ENCODE measurements around the gene TMBIM6.
A peak's percentile ranks its signal among the peaks of the same experiment; 100 is the strongest.
"Not testable (repeated sequence)": the region's sequence is repeated elsewhere in the genome, so short reads cannot be mapped to it uniquely, and the experiment has no call there.

Gene TMBIM6

DNA sequence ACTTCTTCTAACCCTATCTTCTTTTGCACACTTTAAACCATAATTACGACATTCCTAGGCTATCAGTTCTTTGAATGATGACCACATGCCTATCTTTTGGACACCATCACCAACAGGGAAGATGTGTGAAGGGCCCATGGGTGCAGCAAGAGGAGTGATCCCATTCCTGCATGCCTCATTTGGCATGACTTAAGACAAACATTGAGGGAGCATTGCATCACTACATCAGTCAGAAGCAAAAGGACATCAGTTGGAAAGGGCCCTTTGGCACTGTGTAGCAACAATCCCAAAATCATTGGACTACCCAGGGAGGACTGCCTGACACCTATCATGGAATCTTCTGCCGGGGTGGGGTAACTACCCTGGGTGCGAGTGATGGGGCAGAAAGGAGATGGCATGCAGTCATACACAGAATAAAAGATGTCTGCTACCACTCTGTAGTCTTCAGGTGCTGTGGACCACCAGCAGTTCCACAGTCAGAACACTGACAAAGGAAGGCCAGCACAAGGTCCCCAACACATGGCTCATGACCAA is 10.7 kb upstream of the TMBIM6 start:
- DNase-seq, result no peak

DNA sequence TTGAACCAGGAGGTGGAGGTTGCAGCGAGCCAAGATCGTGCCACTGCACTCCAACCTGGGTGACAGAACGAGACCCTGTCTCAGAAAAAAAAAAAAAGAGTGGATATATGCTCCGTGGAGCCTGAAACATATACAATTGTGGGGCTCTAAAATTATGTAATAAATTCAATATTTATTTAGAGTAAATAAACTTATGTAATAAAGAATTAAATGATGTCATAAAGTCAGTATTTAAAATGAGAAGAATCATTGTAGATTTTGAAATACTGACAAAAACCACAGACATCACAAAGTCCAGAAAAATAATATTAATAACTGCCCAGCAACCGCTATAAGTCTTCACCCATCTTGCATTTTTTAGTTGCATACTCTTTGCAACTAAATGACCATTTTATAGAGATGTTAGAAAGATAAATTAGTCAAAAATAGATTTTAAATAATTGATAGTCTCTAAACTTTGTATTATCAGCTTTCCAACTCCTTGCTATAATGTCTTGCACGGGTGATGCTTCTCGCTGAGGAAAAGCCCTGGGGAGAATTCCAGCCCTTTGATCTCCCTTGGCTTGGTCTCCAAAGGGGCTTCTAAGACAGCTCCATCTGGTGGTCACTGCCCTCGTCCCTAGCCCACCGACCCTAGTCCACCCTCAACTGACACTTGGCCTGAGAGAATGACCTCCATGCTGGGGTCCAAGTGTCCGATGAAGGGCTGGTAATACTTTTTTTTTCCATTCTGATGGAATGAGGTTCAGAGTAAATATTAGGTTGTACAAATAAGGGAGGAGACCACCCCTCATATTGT is 7.9 kb upstream of the TMBIM6 start:
- no peak for DNase-seq

DNA sequence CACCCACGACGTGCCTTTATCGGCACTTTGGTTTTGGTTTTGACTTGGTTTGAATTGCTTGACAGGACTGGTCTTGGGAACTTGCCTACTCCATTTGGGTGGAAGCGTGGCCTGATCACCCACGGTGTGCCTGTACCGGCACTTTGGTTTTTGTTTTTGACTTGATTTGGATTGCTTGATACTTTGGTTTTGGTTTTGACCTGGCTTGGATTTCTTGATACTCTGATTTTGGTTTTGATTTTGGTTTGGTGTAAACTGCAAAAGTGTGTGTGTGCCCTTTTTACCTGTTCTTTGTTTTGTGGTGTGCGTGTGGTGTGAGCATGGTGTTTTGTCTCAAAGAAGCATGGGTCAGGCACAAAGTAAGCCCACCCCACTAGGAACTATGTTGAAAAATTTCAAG is 6.5 kb upstream of the TMBIM6 start:
- not testable (repeated sequence) for DNase-seq

DNA sequence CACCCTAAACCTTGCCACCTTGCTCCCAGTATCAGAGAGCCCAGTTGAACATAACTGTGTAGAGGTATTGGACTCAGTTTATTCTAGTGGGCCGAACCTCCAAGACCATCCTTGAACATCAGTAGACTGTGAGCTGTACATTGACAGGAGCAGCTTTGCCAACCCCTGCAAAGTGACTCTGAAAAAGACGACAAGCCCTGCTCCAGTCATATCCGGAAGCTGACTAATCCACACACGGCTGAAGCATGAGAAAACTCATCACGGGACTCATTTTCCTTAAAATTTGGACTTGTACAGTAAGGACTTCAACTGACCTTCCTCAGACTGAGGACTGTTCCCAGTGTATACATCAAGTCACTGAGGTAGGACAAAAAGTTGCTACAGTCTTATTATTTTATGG is 2.6 kb upstream of the TMBIM6 start:
- DNase-seq, result not testable (repeated sequence)

DNA sequence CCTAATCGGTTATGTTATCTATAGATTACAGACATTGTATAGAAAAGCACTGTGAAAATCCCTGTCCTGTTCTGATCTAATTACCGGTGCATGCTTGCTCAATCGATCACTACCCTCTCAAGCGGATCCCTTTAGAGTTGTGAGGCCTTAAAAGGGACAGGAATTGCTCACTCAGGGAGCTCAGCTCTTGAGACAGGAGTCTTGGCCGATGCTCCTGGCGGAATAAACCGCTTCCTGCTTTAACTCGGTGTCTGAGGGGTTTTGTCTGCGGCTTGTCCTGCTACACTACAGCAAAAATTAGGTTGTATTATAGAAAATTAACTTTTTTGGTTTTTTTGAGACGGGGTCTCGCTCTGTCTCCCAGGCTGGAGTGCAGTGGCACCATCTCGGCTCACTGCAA is 1.1 kb upstream of the TMBIM6 start:
- not testable (repeated sequence) for DNase-seq

DNA sequence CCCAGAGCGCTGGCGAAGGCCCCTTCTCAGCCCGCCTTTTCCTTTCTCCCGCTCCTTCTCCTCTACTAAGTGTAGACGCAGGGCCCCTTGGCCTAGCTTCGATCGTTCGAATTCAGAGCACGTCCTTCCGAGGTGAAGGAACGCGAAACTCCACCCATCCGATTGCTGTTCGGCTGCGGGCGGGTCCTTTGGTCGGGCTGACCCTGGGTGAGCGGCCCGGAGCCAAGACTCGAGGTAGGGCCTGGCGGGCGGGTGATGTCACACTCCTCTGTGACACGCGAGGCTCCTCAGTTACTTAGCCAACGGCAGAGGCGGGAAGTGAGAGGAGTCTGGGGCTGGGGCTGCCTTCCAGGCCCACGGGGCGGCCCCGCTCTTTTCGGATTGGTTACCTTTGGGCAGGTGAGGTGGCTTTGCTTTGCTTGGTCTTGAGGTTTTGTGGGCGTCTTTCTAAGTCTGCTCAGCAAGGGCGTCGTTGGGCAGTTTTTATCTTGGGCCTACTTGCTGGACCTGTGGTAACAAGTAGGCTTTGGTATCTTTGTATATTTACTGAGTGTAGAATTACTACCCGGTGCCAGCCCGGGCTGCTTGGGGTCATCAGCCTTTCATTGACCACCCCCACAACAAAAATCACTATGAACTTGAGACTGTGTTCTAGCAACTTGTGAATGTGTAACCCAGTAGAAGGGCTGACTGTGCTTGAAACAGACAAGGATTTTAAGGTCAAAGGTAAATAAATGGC is 694 bp downstream of the TMBIM6 start:
- DNase-seq, result peak; percentile 74 to 75

DNA sequence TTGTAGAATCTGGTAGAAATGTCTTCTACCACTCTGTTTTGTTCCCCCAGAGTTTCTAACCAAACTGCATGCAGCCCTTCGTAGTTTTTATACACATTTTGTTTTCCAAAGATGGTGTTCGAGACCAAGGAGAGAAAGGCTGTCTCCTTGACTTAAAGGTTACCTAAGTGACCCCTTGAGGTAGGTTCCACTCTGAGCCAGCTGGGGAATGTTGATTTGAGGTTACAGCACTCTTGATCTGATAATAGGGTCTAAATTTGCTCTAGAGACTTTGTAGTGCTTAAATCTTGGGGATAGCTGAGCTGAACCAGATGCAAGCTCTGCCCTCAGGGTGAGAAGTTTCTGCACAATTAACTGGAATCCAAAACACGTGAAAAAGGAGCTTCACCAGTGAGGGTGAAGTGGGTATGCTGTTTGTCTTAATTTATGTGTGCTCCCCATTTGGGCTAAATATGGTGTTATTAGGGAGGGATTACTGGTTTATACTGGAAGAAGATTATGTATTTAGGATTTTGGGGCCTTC is 3.1 kb downstream of the TMBIM6 start:
- DNase-seq, result no peak

DNA sequence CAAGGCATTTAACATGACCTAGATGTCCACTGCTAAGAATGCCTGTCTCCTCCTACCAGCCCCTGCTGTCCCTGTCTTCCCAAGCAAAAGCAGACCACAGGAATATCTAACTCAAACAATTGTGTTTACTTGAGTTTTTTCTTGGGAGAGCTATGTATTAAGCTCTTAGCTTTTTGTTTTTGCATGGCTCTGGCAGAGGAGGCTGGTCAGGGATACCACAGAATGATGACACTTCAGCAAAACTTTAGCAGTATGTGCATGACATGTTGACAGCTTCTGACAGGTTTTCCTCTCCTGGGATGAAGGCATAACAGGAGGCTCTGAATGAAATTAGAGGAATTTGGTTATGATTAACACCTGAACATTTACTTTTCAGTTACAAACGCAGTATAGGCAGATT is 6.9 kb downstream of the TMBIM6 start:
- no peak for DNase-seq

DNA sequence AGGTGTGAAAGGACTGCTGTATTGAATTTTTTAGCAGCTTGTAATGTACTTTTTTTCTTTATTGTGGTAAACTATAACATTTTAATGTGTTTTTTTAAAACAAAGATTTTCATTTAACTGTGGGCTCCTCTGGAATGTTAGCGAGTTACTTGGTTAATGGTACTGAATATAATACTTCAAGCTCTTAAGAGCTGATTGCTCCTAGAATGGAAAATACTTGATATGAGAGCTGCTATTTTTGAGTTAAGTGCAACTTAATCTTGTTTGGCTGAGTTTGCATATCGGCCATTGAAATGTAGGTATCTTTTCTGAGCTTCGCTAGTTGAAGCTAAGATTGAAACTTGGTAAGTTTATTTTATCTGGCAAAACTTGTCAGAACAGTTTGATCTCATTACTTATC is 7.4 kb downstream of the TMBIM6 start:
- no peak for DNase-seq

DNA sequence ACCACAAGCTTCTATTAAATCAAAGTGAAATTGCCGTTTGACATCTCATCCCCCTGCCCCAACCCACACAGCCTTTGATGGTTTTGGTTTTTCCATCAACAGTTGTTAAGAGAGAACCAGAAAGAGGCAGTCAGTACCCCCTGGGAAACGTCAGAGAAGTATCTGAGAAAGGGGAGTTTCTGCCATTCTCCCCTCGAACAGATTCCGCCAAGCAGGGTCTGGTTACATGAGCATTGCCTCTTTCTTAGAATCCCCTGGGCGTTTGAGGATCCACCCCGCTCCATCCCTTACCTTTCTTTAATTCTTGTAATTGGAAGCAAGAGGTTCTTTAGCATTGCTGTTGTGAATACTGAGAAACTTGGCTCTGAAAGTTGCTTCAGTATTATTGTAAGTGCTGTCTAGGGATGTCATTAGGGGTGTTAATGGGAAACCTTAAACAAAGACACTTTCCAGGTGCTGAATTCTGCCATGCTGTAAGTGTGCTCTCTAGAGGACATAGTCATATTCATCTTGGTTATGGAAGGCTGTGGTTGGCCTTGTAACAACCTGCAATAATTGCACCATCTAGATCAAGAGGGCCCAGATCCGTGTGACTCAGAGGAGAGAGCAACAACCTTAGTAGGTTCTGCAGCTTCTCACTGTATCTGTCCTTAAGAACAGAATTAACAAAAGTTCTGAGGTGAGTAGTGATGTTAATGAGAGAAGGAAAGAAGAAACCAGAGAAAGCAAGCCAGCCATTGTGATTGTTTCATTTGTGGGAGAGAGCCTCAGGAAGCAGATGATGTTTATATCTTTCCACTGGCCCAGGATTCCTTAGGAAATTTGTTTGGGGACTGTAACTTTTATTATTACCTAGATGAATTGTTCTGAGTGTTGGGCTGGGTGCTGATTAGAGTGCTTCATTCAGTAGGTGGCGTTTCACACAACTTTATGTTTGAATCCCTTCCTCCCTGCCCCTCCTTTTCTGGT is 9.0 kb downstream of the TMBIM6 start:
- DNase-seq, result peak; percentile 37 to 46

DNA sequence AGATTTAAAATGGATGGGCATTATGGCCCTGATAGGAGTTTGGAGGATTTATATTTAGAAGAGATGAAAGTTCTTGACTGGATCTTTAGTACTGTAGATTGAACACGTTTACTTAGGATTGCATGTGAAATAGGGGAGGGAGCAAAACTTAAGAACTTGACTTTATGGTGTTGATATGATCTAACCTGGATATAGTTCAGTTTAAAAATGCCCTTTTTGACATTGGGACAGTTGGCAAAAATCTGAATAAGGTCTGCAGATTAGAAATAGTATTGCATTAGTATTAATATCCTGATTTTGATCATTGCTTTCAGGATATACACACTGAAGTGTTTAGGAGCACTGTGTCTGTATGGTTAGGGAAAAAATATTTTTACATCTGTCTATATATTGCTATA is 9.6 kb downstream of the TMBIM6 start:
- DNase-seq, result no peak

DNA sequence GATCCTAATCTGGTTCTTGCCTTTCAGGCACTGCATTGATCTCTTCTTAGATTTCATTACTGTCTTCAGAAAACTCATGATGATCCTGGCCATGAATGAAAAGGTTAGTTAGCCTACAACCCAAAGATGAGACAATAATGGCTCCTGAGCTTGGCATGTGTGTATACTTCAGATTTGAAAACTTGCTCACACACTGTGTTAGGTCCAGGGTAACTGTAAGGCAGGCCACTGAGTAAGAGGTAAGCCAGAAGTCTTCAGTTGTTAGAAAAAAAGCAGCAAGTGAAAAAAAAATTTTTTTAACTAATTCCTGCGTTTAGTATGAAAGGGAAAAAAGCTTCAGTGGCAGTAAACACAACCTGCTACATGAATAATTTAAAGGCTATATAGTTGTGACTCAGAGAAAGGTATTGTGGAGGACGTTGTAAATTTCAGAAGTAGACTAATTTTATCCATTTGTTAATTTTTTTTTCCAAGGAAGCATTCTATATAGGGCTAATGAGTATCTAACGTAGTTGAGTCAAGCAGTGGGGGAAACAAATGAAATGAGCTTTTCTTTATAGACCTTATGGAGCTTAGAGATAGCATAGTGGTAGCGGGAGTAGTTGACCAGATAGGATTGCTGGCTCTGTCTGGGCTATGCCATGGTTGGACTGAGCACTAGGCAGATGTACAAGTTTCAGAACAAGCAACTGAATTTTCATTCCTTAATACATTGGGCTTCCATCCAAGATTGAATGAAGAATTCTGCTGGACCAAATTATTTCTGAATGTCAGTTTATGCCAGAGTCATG is 20.5 kb downstream of the TMBIM6 start:
- DNase-seq, result no peak

DNA sequence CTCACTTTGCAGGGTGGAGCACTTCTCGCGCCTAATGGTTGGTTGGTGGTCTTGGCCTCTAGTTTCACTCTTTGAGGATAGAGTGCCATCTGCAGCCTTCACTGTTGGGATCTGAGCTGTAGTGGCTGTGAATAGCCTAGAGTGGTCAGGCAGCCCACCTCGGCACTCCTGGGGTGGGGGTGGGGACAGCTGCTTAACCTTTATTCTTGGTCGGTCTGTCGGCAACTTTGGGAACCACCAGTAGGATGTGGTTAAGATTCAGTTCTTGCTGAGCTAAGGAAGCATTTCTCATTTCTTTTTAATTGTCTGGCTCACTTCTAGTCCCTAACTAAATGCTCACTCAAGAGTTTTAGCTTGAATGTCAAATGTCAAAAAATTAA is 21.1 kb downstream of the TMBIM6 start:
- no peak for DNase-seq

DNA sequence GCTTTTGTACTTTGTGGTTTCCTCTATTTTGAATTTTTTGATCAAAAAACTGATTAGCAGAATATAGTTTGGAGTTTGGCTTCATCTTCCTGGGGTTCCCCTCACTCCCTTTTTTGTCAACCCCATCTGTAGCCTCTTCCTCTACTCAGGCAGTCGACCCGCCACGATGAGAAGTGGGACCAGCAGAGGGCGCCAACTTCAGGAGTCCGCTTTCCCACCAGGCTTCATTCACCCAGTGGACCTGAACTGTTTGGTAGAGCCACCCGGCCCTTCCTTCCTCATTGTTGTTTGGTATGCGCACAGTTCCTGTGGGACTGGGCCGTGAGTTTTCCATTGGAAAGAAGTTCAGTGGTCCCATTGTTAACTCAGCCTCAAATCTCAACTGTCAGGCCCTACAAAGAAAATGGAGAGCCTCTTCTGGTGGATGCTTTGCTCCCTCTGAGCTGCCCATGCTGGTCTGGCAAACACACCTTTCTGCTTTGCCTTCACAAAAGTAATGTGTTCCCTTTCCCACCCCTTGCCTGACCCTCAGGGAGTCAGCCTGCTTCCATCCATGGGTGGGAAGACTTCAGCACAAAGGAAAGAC is 21.7 kb downstream of the TMBIM6 start:
- DNase-seq, result peak; percentile 79 to 84

DNA sequence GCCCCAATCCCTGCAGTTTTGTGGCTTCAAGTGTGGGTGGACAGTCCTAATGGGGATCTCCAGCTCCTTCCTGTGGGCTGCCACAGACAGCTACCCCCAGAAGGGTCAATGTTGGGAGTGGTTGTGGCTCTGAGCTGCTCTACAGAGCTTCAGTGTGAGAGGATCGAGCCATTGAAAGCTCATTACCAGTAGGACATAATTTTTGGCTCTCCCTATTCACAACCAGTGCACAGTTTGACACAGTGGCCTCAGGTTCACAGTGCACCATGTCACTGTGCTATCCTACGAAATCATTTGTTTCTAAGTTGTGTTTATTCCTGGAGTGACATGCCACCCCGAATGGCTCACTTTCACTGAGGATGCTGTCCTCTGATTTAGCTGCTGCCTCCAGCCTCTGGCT is 22.8 kb downstream of the TMBIM6 start:
- no peak for DNase-seq

DNA sequence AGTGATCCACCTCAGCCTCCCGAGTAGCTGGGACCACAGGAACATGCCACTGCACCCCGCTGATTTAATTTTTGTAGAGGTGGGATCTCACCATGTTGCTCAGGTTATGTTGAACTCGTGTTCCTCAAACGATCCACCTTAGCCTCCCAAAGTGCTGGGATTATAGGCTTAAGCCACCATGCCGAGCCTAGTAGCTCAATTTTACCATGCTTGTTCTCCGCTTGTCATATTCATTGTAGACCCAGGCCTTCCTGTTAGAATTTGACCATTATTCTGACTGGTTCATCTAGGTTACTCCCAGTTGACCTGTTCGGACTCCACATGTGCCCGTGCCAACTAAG is 24.7 kb downstream of the TMBIM6 start:
- no peak for DNase-seq

DNA sequence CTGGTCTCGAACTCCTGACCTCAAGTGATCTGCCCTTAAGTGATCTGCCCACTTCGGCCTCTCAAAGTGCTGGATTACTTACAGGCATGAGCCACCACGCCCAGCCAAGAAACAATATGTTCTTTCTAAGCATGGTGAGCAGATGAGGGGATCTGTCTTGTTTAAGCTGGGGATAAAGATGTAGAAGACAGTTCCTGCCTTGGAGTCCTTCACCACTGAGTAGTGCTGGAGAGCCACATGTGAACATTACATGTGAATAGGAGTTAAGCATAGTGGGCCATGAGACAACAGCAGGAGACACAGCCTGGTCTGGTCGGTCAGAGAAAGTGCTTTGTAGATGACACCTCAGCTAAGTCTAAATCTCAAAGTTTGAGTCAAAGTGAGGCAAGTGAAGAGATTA is 26.0 kb downstream of the TMBIM6 start:
- DNase-seq, result no peak

DNA sequence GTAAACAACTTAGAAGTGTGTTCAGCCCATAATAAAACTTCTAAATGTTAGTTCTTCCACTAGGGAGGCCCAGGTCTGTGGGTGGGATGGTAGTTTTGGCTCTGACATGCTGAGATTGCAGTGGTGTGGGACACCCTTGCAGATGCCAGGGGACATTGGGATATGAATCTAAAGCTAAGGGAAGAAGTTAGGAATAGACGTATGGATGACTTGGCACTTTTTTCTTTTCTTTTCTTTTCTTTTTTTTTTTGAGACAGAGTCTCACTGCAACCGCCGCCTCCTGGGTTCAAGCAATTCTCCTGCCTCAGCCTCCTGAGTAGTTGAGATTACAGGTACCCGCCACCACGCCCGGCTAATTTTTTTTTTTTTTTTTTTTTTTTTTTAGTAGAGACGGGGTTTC is 31.7 kb downstream of the TMBIM6 start:
- not testable (repeated sequence) for DNase-seq

DNA sequence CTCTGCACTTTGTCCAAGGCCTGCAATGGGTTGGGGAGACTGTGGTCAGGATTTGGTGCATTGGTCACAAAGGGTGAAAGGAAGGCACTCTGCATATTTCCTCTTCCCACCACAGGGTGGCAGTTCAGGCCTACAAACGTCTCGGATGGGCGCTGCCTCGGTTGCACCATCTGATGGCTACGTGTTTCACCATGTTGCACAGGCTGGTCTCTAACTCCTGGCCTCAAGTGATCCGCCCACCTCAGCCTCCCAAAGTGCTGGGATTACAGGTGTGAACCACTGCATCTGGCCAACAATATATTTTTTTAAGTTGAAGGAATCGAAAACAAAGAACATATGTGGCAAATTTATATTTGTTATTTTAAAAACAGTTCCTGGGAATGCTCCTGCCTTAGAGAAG is 35.1 kb downstream of the TMBIM6 start:
- DNase-seq, result peak; percentile 47 to 56

DNA sequence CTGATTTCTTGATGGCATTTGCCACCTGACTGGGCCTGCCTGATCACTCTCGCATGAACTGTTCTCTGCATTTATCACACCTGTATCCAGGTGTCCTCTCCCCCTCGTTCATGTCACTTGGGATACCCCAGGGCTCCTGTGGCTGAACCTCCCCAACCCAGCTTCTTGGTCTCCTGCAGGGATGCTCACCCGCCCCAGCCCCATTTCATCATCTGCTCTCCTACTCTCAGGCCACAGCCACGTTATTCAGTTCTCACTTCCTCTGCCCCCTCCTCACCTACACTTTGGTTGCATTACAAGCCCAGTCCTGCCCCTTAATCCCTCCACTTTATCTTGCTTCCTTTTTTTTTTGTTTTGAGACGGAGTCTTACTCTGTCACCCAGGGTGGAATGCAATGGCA is 35.5 kb downstream of the TMBIM6 start:
- no peak for DNase-seq

DNA sequence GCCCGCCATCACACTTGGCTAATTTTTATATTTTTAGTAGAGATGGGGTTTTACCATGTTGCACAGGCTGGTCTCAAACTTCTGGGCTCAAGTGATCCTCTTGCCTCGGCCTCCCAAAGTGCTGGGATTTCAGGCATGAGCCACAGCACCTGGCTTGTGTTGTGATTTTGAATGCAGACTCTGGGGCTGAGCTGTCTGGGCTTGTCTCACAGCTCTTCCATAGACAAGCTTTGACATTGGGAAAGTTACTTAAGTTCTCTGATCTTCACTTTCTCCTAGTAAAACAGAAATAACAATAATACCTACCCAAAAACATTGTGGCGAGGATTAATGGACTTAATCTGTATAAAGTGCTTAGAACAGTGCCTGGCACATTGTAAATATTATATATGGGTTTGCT is 36.0 kb downstream of the TMBIM6 start:
- no peak for DNase-seq

All from stimulated activated CD4-positive, alpha-beta T cell treated with anti-CD3 and anti-CD28 coated beads, Interleukin-2, amount 100 ng/mL, for 48 hours (primary cell).